H4 (cell line): ENCODE results near the gene ARAP2. TPM values are rescaled to one million over a fixed set of nuclear protein-coding genes. Genes with fewer than 3 reads are reported as not detected.
"Not testable (repeated sequence)": the region's sequence is repeated elsewhere in the genome, so short reads cannot be mapped to it uniquely, and the experiment has no call there.

Source experiments
- DNase-seq: peaks from one replicate; pipeline ENCODE4 v3.0.0-alpha.2; 2015; ENCODE audit warnings: low spot score
- total RNA-seq: library from RNA; depleted of rRNA; stranded (reverse); fragments of >200 nt; shearing (Covaris generic); gene quantifications from 2 replicates; pipeline ENCODE4 v1.2.3, GENCODE V29; 2014

ARAP2 gene
- total RNA-seq, 1 experiment from 2014 or later: 18.8 TPM

DNA sequence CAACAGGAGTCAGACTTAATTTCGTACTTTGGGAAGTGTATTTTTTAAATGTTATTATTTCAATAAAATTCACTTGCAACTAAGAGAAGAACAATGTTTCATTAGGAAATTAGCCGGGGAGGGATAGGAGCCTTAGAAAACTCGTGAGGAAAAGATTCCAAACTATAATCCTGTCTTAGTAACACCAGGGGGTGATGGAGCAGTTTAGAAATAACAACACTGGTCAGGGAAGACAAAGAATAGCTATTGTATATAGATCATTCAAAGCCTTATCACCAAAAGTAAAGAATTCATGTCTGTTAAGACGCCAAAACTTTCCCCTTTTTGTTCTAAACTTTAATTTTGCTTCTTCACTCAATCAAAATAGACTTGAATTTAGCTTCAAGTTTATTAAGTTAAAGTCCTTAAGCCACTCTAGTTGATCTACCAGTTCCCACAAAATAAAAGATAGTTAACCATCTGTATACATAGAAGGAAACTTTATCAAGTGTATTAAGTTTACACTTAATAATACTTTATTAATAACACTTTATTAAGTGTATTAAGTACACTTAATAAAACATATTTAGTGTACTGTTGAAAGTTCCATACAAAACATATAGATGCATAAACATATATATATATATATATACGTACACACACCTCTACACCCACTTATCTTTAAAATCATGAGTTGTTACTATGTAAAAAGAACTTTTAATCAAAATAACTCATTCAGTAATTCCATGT is 60.5 kb downstream of the ARAP2 start:
- DNase-seq: no peak

DNA sequence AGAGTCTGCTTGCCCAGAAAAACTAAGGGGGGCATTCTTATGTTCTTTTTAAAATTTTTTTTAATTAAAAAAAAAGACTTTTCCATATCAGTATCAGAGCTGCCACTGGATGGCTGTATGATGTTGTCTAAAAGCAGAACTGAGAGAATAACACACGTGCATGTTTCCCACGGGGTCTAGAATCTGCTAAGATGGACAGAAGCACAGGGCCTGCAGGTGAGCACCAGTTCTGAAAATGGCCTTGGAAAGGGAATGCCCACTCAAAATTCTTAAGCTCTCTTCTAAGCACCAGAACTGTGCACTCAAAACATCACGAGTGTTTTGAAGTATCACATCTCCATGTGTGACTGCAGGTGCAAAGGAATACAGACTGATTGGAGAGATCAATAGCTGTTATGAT is 61.1 kb downstream of the ARAP2 start:
- no peak for DNase-seq

DNA sequence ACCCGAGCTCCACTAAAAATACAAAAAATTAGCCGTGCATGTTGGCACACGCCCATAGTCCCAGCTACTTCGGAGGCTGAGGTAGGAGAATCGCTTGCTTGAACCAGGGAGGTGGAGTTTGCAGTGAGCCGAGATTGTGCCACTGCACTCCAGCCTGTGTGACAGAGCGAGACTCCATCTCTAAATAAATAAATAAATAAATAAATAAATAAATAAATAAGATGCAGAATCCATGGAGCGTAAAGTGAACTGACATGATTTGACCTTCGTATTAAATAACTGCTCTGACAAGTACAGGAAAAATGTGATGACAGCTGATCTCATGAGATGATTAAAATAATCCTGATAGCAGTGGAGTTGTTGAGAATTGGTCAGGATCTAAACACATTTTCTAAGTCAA is 62.0 kb downstream of the ARAP2 start:
- DNase-seq: not testable (repeated sequence)

DNA sequence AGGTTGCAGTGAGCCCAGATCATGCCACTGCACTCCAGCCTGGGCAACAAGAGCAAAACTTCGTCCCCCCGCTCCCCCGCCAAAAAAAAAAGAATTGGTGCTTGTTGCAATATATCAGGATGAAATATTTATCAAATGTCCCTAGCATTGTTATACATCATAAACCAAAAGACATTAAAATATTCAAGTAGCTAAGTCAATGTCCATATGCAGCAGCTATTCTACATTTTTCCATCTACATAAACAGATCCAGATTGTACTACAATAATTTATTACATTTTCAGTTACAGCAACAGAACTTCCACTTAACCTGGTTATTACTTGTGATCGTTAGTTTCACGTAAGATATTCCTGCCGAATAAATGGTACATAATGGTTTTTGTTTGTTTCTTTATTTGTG is 64.1 kb downstream of the ARAP2 start:
- no peak for DNase-seq

DNA sequence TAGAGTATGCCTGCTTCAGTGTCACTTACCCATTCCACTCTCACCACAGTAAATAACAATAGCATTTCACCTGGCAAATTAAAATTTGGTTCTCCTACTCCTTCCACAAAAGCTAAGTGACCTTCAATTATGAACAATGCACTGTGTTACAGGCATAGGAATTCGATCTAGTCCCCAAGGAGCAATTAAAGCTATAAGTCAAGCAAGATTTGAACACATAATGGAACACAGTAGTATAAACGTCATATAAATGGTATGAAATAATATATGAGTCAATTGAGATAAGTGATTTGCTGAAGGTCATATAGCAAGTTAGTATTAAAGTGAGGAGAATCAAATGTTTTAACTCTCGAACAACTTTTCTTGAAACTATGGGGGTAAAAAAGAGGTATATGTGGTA is 65.8 kb downstream of the ARAP2 start:
- DNase-seq: no peak

DNA sequence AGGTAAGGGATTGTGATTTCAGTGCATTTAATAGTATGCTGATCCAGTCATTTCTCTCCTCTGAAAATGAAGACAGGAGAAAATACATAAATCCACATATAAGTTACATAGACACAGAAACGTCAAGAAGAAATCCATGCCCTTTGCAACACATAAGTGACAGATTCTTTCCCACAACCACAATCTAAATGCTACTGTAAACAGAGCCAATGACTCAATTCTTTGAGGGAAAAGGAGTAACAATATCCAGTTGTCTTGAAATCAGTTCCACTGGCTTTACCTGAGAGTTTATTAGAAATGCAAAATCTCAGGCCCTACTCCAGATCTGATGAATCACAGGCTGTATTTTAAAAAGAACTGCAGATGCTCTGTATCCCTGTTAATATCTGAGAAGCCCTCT is 66.4 kb downstream of the ARAP2 start:
- DNase-seq: peak; percentile 71

DNA sequence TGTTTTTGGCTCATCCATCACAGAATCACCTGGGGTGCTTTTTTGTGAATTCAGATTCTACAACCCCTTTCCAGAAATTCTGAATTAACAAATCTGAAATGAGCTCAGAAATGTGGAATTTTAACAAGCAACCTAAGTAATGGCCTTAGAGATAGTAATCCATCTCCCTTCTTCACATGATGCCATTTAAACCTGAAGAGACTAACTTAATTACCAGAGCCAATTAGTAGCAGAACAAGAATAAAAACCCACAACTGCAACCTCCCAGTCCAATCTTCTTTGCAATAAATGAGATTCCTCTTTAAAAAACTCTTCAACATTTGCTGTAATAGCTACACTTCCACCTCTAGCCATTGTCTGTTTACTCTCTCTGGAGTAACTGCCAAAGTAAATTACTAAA is 69.7 kb downstream of the ARAP2 start:
- DNase-seq: no peak

DNA sequence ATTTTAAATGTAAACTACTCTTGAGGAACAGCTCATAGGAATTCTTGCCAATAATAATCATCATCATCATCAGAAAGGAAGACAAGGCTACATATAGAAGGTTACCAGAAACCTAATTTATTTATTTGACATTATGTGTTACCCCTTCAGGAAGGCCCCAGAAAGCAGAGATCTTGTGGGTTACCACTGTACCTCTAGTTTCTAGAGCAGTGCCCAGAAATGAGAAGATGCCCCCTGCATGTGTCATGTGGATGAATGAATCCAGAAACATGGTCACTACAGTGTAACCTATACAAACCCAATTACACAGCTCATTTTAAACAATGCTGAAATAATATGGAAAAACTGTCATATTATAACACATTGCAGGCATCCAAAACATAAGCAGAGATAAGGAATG is 70.4 kb downstream of the ARAP2 start:
- no peak for DNase-seq

DNA sequence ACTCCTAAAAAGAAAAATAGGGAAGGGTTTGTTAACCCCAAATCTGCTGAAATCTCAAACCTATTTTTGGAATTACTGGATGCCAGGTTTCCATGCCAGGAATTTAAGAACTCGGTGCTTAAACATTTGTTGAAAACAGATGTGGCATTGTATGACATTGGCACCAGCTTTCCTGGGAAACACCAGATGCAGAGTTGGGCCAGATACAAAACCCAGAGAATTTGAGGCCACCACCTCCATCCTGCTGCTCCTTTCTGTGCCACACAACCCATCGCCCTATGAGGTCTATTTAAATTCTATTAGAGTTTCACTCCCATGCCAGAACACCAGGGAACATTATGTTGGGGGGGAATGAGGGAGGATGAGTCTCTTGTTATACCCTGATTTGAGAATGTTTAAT is 71.7 kb downstream of the ARAP2 start:
- DNase-seq: no peak

DNA sequence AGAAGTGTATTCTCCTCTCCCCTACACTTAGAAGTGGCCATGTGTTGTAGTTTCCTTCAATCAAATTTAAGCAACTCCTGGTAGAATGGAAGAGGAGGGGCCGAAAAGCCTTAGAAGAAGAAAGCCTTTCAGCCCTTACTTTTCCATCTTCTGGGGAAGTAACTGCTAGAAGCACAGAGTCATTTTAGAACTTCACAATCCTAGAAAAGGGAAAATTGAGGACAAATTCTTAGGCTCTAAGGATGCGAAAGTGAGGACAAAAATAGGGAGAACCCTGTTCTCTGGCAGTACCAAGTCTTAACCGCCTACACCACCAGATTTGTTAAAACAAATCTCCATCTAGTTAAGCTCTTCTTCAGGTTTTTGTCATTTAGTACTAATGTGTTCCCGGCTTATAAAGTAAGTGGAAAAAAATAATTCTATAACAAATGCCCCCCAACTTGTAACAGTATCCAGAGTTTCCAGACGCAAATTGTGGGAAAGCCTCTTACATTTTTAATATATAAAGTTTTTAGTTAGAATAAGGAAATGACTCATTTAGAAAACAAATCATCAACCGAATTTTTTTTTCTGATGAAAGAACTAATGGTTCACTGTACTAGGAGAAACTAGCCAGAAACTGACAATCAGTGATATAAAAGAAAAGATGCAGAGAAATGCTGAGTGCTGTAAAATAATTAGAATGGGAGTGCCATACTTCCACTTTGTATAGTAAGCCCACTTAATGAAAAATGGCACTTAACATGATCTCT is 76.0 kb downstream of the ARAP2 start:
- DNase-seq: no peak

DNA sequence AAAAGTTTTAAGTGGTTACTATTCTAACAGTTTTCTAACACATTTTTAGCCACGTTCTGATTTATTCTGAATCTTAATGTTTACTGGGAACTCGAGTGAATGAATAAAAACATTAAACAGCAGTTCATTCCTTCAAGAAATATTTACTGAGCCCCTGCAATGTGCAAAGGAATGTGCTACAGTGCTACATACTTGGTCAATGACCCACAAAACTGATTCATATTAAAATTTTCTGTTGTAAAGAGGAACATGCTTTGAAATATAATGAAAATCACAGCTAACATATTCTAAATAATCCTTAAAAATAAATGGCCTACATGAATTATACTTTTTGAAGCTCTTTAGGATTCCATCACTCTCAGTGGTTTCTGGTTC is 78.7 kb downstream of the ARAP2 start:
- no peak for DNase-seq

DNA sequence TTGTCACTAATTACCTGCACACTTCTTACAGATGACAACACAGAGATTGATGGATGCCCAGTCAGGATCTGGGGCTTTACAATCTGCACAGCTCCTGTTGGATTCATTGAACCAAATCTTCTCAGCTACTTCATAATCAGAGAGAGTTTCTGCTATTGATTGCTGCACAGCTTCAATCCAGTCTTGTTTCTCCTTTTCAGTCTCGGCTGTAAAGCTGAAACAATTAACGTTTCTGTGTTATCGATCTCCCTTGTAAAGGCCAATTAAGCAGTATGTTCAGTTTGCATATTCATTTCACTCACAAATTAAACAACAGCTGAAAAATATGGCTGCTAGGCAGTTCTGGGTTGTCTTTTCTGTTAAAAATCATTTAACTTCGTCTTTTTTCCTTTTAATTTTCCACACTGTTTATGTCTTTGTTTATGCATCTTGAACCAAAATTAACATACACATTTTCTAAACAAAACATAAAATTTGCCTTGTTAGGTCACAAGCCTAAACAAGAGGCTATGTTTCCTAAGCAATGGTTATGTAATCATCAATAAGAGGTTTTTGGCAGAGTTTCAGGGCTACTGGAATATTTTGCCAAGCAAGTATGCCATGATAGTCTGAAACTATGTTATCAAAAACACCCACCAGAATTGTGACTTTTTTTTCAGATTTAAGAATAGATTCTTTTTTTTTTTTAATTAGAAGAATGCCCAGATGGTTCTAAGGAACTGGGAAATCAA is 79.2 kb downstream of the ARAP2 start:
- no peak for DNase-seq

DNA sequence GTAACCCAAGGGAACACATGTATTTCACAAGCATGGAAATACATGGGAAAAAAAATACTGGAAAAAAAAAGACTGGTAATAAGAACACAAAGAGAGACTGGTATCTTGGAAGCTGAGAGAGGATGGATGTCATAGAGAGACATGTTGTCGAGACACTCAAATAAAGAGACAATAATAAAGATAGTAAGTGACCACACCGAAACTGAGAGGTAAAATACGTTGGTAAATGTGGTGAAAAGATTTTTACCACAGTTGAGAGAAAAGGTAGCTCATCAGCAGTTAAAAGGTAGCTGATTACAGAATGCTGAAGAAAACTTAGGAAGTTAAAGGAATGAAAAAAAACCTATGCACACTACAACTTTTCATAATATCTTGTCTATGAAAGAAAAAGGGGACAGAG is 81.1 kb downstream of the ARAP2 start:
- DNase-seq: no peak

DNA sequence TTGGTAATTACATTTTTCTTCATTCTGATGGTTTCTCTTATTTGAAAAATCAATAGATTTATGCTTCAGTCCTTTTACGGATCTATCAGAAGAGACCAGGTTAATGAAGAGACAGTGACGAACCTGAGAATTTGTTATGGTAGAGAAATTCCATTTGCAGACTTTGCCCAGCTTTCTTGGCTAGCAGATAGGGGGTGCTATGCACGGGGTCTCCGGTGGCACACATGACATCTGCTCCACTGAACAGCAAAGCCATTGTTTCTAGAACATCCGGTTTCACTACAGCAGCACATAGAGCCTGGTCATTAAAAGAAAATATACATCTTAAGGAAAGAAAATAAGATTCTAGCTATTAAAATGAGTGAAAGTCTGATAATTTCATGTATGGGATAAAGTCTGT is 85.1 kb downstream of the ARAP2 start:
- DNase-seq: peak; percentile 9

DNA sequence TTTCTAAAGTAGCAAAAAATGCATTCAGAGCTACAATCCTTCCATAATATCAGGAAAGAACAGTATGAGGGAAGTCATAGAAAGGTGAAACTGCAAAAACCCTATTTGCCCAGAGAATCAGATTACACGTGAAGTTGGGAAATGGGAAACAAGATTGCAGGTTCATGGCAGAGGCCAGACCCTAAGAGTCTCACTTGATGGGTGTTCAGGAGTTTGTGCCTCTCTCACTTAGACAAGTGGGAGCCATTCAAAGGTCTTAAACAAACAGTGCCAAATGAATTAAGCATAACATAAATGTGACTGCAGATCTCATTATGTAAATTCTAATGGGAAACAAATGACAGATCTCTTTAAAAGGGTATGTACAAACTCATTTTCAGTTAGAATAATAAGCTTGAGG is 91.6 kb downstream of the ARAP2 start:
- no peak for DNase-seq

DNA sequence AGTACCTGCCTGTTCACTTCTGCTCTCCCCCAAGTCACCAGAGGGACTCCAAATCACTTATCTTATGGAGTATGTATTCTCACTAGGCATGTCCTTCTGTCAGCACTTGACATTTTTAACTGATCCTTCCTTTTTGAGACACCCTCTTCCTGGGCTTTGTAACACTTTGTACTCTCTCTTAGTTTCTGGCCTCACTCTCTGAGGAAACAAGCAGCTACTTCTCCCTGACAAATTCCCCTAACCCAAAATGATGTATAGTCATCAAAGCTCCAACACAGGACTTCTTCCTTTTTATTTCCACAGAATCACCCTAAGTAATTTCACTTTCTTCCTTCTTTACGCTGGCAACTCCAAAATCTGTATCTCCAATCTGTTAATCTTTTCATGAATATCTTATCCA is 101.8 kb downstream of the ARAP2 start:
- DNase-seq: no peak

DNA sequence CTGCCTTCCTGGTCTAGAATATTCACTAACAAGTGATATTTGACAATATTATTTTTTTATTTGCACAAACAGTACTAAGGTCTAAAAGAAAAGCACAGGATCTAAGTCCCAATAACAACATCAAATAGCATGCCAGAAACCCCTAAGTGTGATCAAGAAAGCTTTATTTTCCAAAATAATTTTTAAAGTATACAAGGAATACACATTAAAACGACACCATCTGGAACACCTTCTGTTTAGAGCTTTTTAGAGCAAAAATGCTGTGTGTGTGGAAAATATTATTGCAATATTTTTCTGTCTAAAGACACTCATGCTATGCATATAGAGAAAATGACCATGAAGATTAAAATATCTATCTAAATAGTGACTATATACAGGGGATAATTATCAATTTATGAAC is 103.1 kb downstream of the ARAP2 start:
- DNase-seq: no peak

DNA sequence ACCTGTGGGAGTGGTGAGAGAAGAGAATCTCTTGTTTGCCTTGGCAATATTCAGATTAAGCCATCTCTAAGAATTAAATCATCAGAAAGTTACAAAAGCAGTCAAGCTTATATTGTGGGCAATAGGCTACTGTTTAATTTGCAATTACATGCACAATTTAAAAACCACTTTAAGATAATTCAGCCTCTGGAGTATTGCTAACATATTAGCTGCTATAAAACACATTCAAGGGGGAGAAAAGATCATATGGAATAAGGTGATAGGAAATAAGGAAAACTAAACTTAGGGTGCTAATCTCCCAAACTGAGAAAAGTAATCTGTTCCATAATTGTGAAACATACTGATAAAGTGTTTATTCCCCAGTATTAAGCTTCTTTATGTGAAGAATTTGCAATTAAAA is 103.9 kb downstream of the ARAP2 start:
- no peak for DNase-seq

DNA sequence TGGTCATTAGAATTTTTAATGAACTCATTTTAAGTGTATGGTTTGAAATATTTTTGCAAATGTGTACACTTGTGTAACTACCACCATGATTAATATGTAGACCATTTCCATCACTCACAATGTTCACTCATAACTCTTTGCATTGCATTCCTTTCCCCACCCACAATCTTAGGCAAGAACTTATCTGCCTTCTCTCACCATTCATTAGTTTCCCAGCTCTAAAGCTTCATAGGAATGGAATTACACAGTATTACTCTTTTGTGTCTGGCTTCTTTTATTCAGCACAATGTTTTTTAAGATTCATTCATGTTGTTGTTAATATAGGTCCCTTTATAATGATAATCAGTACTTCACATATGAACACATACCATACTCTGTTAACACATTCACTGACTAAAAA is 106.1 kb downstream of the ARAP2 start:
- DNase-seq: no peak

DNA sequence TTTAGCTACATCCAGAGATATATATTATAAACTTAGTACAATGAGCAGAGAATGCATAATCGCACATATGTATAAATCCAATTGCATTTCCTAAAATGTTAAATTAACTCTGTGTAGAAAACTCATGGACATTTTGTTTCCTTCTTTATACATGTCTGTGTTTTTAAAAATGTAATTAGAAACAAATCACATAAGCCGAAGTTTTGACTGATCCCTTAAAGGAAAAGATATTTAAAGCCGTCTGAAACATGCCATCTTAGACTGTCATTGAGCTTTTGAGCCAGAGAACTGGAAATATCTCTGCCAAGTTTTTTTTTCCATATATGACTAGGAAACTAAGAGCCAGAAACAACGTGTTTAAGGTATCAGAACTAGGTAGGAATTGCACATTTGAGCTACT is 107.0 kb downstream of the ARAP2 start:
- no peak for DNase-seq

DNA sequence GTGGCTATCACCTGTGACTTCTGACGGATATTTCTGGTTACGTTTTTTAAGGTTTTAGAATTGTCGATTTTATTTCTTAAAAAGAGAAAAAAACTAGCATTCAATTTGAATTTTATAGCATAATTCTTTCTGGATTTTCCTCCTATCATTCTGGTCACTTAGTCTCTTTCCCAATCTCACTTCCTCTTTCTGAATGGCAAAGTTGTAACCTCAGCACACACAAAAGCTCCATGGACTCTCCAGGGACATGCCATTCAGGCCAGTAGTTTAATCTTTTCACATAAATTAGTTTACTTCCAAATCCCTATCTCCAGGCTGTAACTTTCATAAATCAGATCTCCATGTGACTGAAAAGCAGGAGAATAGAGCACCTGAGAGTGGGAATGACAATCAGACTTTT is 110.7 kb downstream of the ARAP2 start:
- DNase-seq: no peak

DNA sequence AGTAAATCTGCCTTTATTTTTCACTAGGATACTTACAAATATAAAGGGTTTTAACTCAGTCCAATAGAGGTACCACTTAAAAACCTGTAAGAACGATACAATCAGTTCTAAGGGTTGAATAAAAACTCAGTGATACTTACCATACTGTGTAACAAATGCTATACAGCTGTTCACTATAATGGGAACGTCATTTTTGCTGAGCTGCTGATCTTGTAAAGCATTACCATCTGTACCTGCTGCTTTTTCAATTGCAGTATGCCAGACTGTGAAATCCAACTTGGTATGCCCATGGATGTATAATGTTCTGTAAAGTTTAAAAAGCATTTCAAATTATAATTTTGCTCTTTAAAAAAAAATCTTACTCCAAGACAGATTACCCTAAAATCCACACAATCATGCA is 111.2 kb downstream of the ARAP2 start:
- DNase-seq: no peak

DNA sequence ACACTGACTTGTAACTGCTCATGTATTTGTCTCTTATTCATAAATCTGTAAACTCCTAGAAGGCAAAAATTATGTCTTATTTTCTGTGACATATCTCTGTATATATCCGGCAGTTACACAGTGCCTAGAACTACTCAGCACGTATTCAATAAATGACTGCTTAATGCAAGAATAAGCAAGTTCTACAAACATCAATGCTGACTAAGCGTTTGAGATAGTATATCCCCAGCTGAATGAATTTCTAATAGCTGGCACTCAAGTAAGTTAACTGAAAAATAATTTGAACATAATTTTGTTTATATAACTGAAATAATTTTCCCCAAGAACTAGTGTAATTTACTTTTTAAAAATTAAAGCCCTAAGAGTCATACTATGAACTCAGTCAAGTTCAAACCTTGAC is 113.7 kb downstream of the ARAP2 start:
- no peak for DNase-seq
